GM12875 (cell line): ENCODE measurements around the gene RELN.
"Not testable (repeated sequence)": the region's sequence is repeated elsewhere in the genome, so short reads cannot be mapped to it uniquely, and the experiment has no call there.

ENCODE experiments used
- H3K4me3 ChIP-seq: one replicate; pipeline ENCODE4 v1.5.1; 2011; ENCODE audit warnings: low read depth, low read length, control low read depth
- CTCF ChIP-seq: IDR thresholded peaks from 2 replicates; pipeline ENCODE4 v1.5.1; 2011; ENCODE audit warnings: low read depth, mild to moderate bottlenecking, control low read depth, inconsistent platforms, low read length, moderate library complexity, borderline replicate concordance; ENCODE audit not compliant: insufficient read depth

The RELN gene

GRCh38 chr7:103989200-103989784 lies at the start of gene RELN:
Gene RELN, minus strand, starts transcription at chr7:103989658. Its CDS starts 302 bp downstream, at chr7:103989356.
- no peak within 1 kb of the TSS for H3K4me3 ChIP-seq
- no peak for TF ChIP-seq CTCF

- no peak for TF ChIP-seq CTCF
- H3K4me3 ChIP-seq = no peak overlapping the region
These were observed 48.7 kb upstream of the RELN start for GRCh38 chr7:104038136-104038535.

GRCh38 chr7:104036889-104037288 lies 47.4 kb upstream of the RELN start:
- not testable (repeated sequence) for H3K4me3 ChIP-seq

GRCh38 chr7:104035351-104035750 lies 45.9 kb upstream of the RELN start:
- no peak for TF ChIP-seq CTCF

GRCh38 chr7:104034679-104035078 lies 45.2 kb upstream of the RELN start:
- TF ChIP-seq CTCF = no peak
- H3K4me3 ChIP-seq = no peak overlapping the region

More at GRCh38 chr7:104035351-104035750, 45.9 kb upstream of the RELN start:
- no peak overlapping the region for H3K4me3 ChIP-seq

GRCh38 chr7:104033837-104034236 lies 44.4 kb upstream of the RELN start:
- no peak overlapping the region for H3K4me3 ChIP-seq
- no peak for TF ChIP-seq CTCF

GRCh38 chr7:104032486-104032885 lies 43.0 kb upstream of the RELN start:
- no peak for TF ChIP-seq CTCF

GRCh38 chr7:104029765-104030164 lies 40.3 kb upstream of the RELN start:
- no peak for TF ChIP-seq CTCF
- H3K4me3 ChIP-seq = no peak overlapping the region

More at GRCh38 chr7:104032486-104032885, 43.0 kb upstream of the RELN start:
- H3K4me3 ChIP-seq = no peak overlapping the region
